GM23338 (cell line): Measurements from ENCODE around the gene CCL8. TPM values are rescaled to one million over a fixed set of nuclear protein-coding genes. Genes with fewer than 3 reads are reported as not detected.

Source experiments
- ATAC-seq: fragments of 200-7000 bp; cut with Tn5 transposase; 3 replicates; pipeline ENCODE4 v1.9.1; 2020
- DNase-seq: peaks from one replicate; pipeline ENCODE4 v3.0.0-alpha.2; 2015; ENCODE audit warnings: low spot score
- H2AFZ ChIP-seq: fragments of 200-600 bp; sonication (generic); 2 replicates; pipeline ENCODE4 v1.8.0; 2016; ENCODE audit warnings: antibody characterized with exemption, mild to moderate bottlenecking, moderate library complexity
- H3F3A ChIP-seq: fragments of 200-600 bp; sonication (generic); replicated peaks from 2 replicates; pipeline ENCODE4 v1.8.0; 2017; ENCODE audit warnings: antibody characterized with exemption, mixed run types, low read depth
- H3K27ac ChIP-seq: fragments of 200-600 bp; sonication (generic); 2 replicates; pipeline ENCODE4 v1.6.1; 2016; ENCODE audit warnings: low read depth
- H3K27me3 ChIP-seq: fragments of 200-600 bp; sonication (generic); 2 replicates; pipeline ENCODE4 v1.8.0; 2016; ENCODE audit warnings: mild to moderate bottlenecking, mixed run types, moderate library complexity; ENCODE audit not compliant: insufficient read depth
- H3K36me3 ChIP-seq: fragments of 200-600 bp; sonication (generic); 2 replicates; pipeline ENCODE4 v1.8.0; 2016; ENCODE audit warnings: mild to moderate bottlenecking; ENCODE audit not compliant: insufficient read depth
- H3K4me1 ChIP-seq: fragments of 200-600 bp; sonication (generic); 2 replicates; pipeline ENCODE4 v1.8.0; 2016; ENCODE audit warnings: mild to moderate bottlenecking, moderate library complexity; ENCODE audit not compliant: insufficient read depth
- H3K4me2 ChIP-seq: fragments of 200-600 bp; sonication (generic); 2 replicates; pipeline ENCODE4 v1.7.1; 2017; ENCODE audit warnings: mixed run types
- H3K4me3 ChIP-seq: fragments of 200-600 bp; sonication (generic); 2 replicates; pipeline ENCODE4 v1.6.1; 2016; ENCODE audit warnings: mixed run types
- H3K79me2 ChIP-seq: fragments of 200-600 bp; sonication (generic); replicated peaks from 2 replicates; pipeline ENCODE4 v1.8.0; 2017; ENCODE audit warnings: mild to moderate bottlenecking; ENCODE audit not compliant: insufficient read depth
- H3K9me2 ChIP-seq: fragments of 200-600 bp; sonication (generic); 2 replicates; pipeline ENCODE4 v1.8.0; 2017; ENCODE audit not compliant: insufficient read depth
- H4K20me1 ChIP-seq: fragments of 200-600 bp; sonication (generic); replicated peaks from 2 replicates; pipeline ENCODE4 v1.8.0; 2017; ENCODE audit warnings: mild to moderate bottlenecking; ENCODE audit not compliant: insufficient read depth
- H3K27ac Mint-ChIP-seq: 2 replicates; pipeline ENCODE4 v1.8.0; 2020; ENCODE audit warnings: inconsistent platforms, mild to moderate bottlenecking, moderate library complexity, mixed read lengths
- H3K27me3 Mint-ChIP-seq: 3 replicates; pipeline ENCODE4 v1.8.0; 2022; ENCODE audit warnings: low read depth, mild to moderate bottlenecking, moderate library complexity, mixed read lengths, inconsistent platforms; ENCODE audit not compliant: insufficient read depth, poor library complexity
- H3K36me3 Mint-ChIP-seq: 3 replicates; pipeline ENCODE4 v1.8.0; 2021; ENCODE audit warnings: low read depth, mild to moderate bottlenecking, inconsistent platforms, moderate library complexity, mixed read lengths
- H3K4me1 Mint-ChIP-seq: 3 replicates; pipeline ENCODE4 v1.8.0; 2020; ENCODE audit warnings: mild to moderate bottlenecking, inconsistent platforms, mixed read lengths
- H3K4me3 Mint-ChIP-seq: 3 replicates; pipeline ENCODE4 v1.8.0; 2021; ENCODE audit warnings: moderate library complexity, mild to moderate bottlenecking, inconsistent platforms, mixed read lengths
- H3K9me3 Mint-ChIP-seq: 3 replicates; pipeline ENCODE4 v1.8.0; 2020; ENCODE audit warnings: moderate library complexity, mild to moderate bottlenecking, inconsistent platforms, mixed read lengths
- CREB1 ChIP-seq: fragments of 250-450 bp; sonication (Bioruptor Pico); IDR thresholded peaks from 2 replicates; pipeline ENCODE4 v1.5.0; 2020; ENCODE audit warnings: low read depth, mild to moderate bottlenecking, moderate library complexity
- EZH2 ChIP-seq: fragments of 200-600 bp; sonication (generic); IDR thresholded peaks from one replicate; pipeline ENCODE4 v1.8.0; 2017; ENCODE audit warnings: antibody characterized with exemption, mild to moderate bottlenecking, low read depth; ENCODE audit not compliant: unreplicated experiment
- EZH2phosphoT487 ChIP-seq: fragments of 200-600 bp; sonication (generic); IDR thresholded peaks from one replicate; pipeline ENCODE4 v1.8.1; 2018; ENCODE audit warnings: antibody characterized with exemption; ENCODE audit not compliant: unreplicated experiment
- JUNB ChIP-seq: IDR thresholded peaks from one replicate; pipeline ENCODE4 v1.6.1; 2016; ENCODE audit warnings: antibody characterized with exemption; ENCODE audit not compliant: unreplicated experiment
- NANOG ChIP-seq: IDR thresholded peaks from 2 replicates; pipeline ENCODE4 v1.6.1; 2016; ENCODE audit warnings: antibody characterized with exemption, borderline replicate concordance
- POLR2AphosphoS5 ChIP-seq: IDR thresholded peaks from 2 replicates; pipeline ENCODE4 v1.6.1; 2016; ENCODE audit warnings: antibody characterized with exemption, low read depth
- STAT1 ChIP-seq: IDR thresholded peaks from one replicate; pipeline ENCODE4 v1.6.1; 2016; ENCODE audit warnings: antibody characterized with exemption; ENCODE audit not compliant: unreplicated experiment
- ZNF114 ChIP-seq: fragments of 250-450 bp; sonication (Bioruptor Pico); IDR thresholded peaks from 2 replicates; pipeline ENCODE4 v1.5.0; 2020; ENCODE audit warnings: mild to moderate bottlenecking, moderate library complexity
- ZNF331 ChIP-seq: fragments of 250-450 bp; sonication (Bioruptor Pico); IDR thresholded peaks from 2 replicates; pipeline ENCODE4 v1.5.0; 2020; ENCODE audit warnings: low read depth, mild to moderate bottlenecking, moderate library complexity
- polyA plus RNA-seq: library from polyadenylated mRNA; unstranded; fragments of >200 nt; fragmentation: Nextera tagmentation; extraction: Ambion mirVana; gene quantifications from 2 replicates; pipeline ENCODE4 v1.2.1, GENCODE V29; 2016
- total RNA-seq: library from RNA; depleted of rRNA; stranded (reverse); fragments of >200 nt; shearing (Covaris generic); gene quantifications from 2 replicates; pipeline ENCODE4 v1.2.3, GENCODE V29; 2014
- TF ChIP-seq, protein P1 (sequence below): fragments of 250-450 bp; sonication (Bioruptor Pico); IDR thresholded peaks from 2 replicates; pipeline ENCODE4 v1.5.0; 2020; ENCODE audit warnings: mild to moderate bottlenecking, moderate library complexity
- TF ChIP-seq, protein P2 (sequence below): IDR thresholded peaks from one replicate; pipeline ENCODE4 v1.6.1; 2018; ENCODE audit warnings: antibody characterized with exemption; ENCODE audit not compliant: unreplicated experiment
- TF ChIP-seq, protein P3 (sequence below), 2 experiments: fragments of 200-600 bp in 1 of 2; sonication (generic) in 1 of 2; conservative IDR thresholded peaks; 2 replicates each; pipeline versions ENCODE4 v1.5.1 to v1.6.1; 2016 to 2017; ENCODE audit warnings: antibody characterized with exemption in 2 of 2, low read depth in 2 of 2, mild to moderate bottlenecking in 2 of 2, moderate library complexity in 1 of 2
- TF ChIP-seq, protein P4 (sequence below): IDR thresholded peaks from 2 replicates; pipeline ENCODE4 v1.6.1; 2016; ENCODE audit warnings: antibody characterized with exemption

Gene CCL8
- total and polyA plus RNA-seq, 2 experiments from 2014 or later: not detected

DNA sequence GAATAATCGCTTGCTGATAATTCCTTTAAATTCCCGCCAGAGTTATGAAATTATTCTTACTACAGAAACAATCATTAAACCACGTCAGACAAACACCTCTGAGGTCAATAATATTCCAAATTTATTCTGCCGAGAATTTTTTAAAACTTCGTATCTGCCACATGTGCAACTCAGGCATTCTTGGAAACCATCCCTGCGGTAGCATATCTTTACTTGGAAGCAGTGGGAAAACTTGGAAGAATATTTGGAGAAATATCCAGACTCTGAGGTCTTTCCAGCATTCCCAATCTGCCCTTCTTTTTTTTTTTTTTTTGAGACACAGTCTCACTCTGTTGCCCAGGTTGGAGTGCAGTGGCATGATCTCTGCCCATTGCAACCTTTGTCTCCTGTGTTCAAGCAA lies 35.7 kb upstream of the CCL8 start:
- no peaks in the 10 kb centered on the region for H4K20me1 ChIP-seq
- H3K4me1 ChIP-seq: no peaks in the 10 kb centered on the region
- Mint-ChIP-seq H3K9me3 (no peaks in the 10 kb centered on the region), H3K4me3 (no peak overlapping the region), H3K4me1 (no peaks in the 10 kb centered on the region), H3K27ac (no peak overlapping the region), H3K27me3 (peaks cover 4% of the 10 kb centered on the region), H3K36me3 (no peaks in the 10 kb centered on the region)
- DNase-seq: no peak
- peaks cover 7% of the 10 kb centered on the region; the same call in 1 of the 2 replicates for H3K9me2 ChIP-seq
- H3K27me3 ChIP-seq: no peaks in the 10 kb centered on the region
- H3K4me2 ChIP-seq: no peak overlapping the region
- H2AFZ ChIP-seq: no peak overlapping the region
- no peaks in the 10 kb centered on the region for H3F3A ChIP-seq
- no peak overlapping the region for H3K27ac ChIP-seq
- no peak for ATAC-seq
- no peaks in the 10 kb centered on the region for H3K79me2 ChIP-seq
- H3K36me3 ChIP-seq: no peaks in the 10 kb centered on the region
- TF ChIP-seq ZNF331 (CRISPR knock-in tag) (no peak), POLR2AphosphoS5 (no peak), CREB1 (CRISPR knock-in tag) (no peak), EZH2phosphoT487 (no peak), STAT1 (no peak), NANOG (no peak), ZNF114 (CRISPR knock-in tag) (no peak), EZH2 (no peak), JUNB (no peak)
- TF ChIP-seq, protein P1, sequence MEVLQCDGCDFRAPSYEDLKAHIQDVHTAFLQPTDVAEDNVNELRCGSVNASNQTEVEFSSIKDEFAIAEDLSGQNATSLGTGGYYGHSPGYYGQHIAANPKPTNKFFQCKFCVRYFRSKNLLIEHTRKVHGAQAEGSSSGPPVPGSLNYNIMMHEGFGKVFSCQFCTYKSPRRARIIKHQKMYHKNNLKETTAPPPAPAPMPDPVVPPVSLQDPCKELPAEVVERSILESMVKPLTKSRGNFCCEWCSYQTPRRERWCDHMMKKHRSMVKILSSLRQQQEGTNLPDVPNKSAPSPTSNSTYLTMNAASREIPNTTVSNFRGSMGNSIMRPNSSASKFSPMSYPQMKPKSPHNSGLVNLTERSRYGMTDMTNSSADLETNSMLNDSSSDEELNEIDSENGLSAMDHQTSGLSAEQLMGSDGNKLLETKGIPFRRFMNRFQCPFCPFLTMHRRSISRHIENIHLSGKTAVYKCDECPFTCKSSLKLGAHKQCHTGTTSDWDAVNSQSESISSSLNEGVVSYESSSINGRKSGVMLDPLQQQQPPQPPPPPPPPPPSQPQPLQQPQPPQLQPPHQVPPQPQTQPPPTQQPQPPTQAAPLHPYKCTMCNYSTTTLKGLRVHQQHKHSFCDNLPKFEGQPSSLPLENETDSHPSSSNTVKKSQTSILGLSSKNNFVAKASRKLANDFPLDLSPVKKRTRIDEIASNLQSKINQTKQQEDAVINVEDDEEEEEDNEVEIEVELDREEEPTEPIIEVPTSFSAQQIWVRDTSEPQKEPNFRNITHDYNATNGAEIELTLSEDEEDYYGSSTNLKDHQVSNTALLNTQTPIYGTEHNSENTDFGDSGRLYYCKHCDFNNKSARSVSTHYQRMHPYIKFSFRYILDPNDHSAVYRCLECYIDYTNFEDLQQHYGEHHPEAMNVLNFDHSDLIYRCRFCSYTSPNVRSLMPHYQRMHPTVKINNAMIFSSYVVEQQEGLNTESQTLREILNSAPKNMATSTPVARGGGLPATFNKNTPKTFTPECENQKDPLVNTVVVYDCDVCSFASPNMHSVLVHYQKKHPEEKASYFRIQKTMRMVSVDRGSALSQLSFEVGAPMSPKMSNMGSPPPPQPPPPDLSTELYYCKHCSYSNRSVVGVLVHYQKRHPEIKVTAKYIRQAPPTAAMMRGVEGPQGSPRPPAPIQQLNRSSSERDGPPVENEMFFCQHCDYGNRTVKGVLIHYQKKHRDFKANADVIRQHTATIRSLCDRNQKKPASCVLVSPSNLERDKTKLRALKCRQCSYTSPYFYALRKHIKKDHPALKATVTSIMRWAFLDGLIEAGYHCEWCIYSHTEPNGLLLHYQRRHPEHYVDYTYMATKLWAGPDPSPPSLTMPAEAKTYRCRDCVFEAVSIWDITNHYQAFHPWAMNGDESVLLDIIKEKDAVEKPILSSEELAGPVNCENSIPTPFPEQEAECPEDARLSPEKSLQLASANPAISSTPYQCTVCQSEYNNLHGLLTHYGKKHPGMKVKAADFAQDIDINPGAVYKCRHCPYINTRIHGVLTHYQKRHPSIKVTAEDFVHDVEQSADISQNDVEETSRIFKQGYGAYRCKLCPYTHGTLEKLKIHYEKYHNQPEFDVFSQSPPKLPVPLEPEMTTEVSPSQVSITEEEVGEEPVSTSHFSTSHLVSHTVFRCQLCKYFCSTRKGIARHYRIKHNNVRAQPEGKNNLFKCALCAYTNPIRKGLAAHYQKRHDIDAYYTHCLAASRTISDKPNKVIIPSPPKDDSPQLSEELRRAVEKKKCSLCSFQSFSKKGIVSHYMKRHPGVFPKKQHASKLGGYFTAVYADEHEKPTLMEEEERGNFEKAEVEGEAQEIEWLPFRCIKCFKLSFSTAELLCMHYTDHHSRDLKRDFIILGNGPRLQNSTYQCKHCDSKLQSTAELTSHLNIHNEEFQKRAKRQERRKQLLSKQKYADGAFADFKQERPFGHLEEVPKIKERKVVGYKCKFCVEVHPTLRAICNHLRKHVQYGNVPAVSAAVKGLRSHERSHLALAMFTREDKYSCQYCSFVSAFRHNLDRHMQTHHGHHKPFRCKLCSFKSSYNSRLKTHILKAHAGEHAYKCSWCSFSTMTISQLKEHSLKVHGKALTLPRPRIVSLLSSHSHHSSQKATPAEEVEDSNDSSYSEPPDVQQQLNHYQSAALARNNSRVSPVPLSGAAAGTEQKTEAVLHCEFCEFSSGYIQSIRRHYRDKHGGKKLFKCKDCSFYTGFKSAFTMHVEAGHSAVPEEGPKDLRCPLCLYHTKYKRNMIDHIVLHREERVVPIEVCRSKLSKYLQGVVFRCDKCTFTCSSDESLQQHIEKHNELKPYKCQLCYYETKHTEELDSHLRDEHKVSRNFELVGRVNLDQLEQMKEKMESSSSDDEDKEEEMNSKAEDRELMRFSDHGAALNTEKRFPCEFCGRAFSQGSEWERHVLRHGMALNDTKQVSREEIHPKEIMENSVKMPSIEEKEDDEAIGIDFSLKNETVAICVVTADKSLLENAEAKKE (CRISPR knock-in tag): no peak
- TF ChIP-seq, protein P2, sequence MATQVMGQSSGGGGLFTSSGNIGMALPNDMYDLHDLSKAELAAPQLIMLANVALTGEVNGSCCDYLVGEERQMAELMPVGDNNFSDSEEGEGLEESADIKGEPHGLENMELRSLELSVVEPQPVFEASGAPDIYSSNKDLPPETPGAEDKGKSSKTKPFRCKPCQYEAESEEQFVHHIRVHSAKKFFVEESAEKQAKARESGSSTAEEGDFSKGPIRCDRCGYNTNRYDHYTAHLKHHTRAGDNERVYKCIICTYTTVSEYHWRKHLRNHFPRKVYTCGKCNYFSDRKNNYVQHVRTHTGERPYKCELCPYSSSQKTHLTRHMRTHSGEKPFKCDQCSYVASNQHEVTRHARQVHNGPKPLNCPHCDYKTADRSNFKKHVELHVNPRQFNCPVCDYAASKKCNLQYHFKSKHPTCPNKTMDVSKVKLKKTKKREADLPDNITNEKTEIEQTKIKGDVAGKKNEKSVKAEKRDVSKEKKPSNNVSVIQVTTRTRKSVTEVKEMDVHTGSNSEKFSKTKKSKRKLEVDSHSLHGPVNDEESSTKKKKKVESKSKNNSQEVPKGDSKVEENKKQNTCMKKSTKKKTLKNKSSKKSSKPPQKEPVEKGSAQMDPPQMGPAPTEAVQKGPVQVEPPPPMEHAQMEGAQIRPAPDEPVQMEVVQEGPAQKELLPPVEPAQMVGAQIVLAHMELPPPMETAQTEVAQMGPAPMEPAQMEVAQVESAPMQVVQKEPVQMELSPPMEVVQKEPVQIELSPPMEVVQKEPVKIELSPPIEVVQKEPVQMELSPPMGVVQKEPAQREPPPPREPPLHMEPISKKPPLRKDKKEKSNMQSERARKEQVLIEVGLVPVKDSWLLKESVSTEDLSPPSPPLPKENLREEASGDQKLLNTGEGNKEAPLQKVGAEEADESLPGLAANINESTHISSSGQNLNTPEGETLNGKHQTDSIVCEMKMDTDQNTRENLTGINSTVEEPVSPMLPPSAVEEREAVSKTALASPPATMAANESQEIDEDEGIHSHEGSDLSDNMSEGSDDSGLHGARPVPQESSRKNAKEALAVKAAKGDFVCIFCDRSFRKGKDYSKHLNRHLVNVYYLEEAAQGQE: no peak
- TF ChIP-seq, protein P3, sequence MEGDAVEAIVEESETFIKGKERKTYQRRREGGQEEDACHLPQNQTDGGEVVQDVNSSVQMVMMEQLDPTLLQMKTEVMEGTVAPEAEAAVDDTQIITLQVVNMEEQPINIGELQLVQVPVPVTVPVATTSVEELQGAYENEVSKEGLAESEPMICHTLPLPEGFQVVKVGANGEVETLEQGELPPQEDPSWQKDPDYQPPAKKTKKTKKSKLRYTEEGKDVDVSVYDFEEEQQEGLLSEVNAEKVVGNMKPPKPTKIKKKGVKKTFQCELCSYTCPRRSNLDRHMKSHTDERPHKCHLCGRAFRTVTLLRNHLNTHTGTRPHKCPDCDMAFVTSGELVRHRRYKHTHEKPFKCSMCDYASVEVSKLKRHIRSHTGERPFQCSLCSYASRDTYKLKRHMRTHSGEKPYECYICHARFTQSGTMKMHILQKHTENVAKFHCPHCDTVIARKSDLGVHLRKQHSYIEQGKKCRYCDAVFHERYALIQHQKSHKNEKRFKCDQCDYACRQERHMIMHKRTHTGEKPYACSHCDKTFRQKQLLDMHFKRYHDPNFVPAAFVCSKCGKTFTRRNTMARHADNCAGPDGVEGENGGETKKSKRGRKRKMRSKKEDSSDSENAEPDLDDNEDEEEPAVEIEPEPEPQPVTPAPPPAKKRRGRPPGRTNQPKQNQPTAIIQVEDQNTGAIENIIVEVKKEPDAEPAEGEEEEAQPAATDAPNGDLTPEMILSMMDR (conservative IDR thresholded peaks at IDR 0.05; ENCODE audit: low read depth in 2 of 2): no peak
- TF ChIP-seq, protein P4, sequence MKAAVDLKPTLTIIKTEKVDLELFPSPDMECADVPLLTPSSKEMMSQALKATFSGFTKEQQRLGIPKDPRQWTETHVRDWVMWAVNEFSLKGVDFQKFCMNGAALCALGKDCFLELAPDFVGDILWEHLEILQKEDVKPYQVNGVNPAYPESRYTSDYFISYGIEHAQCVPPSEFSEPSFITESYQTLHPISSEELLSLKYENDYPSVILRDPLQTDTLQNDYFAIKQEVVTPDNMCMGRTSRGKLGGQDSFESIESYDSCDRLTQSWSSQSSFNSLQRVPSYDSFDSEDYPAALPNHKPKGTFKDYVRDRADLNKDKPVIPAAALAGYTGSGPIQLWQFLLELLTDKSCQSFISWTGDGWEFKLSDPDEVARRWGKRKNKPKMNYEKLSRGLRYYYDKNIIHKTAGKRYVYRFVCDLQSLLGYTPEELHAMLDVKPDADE: no peak
- H3K4me3 ChIP-seq: no peak overlapping the region
